NCI-H146 (cell line): Measurements from ENCODE around the gene PI3.

Source experiments
- DNase-seq: peaks from one replicate; lab custom pipeline; 2025; lab: John Stamatoyannopoulos, UW

The PI3 gene

DNA sequence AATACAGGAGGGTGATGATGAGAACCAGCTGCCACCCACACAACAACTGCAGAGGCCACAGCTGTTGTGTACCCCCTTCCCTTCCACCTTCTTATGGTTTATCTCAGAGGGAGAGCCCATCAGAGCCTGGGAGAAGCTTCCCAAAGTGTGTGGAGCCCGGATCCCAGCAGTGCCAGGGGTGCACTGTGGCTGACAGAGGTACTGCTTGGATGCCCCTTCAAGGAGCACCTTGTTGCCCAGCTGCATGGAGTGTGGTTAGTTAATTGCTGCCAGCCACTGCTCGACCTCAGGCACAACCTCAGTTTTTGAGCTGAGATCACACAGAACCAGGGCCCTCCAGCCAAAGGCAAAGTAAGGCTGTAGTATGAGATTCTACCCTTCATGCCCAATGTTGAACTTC, 13.0 kb downstream of the PI3 start:
- DNase-seq = no peak

DNA sequence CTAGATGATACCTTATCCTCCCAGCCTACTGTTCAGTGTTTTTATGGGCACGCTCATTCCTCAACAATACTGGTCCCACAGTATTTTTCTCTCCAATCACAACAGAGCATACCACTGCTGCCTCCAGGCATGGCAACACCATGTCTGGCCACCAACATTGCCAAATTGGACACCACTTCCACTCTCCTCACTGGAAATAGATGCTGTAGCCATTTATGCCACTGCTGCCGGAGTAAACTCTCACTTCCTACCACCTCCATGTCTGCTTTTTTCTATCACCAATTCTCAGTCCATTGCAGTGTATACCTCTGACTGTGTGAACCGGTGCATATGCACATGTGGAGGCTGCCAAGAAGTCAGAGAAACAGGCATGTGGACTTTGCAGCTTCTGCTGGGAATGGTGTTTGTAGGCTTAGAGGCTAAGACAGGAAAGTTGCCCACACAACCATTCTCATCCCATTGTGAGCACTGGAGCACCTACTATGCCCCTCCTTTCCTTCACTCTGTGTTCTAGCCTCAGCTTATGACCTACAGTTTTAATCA, 14.4 kb downstream of the PI3 start:
- no peak for DNase-seq

DNA sequence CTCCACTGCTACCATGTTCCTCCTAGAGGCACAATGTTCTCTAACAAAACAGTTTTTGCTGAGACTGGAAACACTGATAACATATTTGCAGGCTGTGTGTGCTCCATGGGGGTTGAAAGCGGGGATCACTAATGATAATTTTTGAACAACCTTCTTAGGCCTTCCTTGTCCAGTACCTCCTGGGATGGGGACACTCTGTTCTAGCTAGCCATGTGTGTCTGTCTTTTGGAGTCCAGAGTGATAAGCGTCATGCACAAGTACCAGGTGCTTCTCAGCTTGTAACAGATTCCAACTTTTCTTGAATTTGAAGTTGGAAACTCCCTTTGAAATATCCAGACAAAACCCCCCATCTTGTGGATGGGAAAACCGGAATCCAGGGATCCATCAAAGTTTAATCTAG, 15.2 kb downstream of the PI3 start:
- no peak for DNase-seq

DNA sequence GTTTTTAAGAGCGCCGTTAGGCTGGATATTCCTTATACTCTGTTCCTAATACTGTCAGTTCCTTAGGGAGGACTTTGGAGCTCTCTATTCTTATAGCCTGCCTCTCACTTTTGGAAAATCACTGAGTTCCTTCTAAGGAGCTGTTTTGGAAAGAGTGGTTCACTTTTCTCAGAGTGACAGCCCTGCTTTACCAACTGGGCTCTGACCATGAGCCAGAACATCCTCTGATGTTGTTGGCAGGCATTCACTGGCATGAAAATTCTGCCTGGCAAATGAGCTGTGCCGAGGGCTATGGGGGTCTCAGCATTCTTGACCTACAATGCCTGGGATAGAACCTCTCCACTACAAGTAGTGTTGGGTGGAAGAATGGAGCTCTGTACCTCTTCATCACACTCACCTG, 17.2 kb downstream of the PI3 start:
- DNase-seq = no peak

DNA sequence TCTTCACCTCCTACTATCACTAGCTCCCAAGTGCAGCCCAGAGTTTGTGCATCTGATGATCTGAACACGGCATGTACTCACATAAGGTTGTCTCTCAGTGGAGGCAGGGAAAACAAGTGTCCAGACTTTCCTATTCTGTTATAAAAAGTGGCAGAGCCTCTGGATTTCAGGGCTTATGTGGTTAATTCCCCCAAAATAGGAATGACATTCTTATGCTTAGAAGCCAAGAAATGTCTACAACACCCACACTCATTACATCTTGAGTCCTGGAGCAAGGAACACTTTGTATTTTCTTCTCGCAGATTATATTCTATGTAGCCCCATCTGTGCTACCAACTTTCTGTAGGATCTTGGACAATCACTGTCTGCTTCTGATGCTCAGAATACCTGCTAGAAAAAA, 18.6 kb downstream of the PI3 start:
- no peak for DNase-seq

DNA sequence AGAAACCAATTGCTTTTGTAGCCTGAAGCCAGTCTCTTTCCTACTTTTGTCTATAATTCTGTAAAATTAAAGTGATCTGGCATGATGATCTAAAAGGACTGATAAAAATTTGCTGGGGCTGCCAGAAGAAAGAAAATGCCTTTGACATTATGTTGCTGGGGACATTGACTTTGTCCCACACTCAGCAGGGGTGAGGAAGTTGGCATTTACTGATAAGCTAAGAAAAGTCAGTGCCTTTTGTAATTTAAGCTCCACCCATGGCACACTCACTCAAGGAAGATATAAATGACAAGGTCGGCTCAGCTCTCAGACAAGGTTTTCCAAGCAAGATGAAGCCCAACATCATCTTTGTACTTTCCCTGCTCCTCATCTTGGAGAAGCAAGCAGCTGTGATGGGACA, 32.0 kb downstream of the PI3 start, which contains the start of gene SEMG1:
TSS of gene SEMG1 (plus strand) at position 309 of the 400 bp plus-strand sequence. CDS start at position 330, 21 bp downstream.
- DNase-seq = no peak

DNA sequence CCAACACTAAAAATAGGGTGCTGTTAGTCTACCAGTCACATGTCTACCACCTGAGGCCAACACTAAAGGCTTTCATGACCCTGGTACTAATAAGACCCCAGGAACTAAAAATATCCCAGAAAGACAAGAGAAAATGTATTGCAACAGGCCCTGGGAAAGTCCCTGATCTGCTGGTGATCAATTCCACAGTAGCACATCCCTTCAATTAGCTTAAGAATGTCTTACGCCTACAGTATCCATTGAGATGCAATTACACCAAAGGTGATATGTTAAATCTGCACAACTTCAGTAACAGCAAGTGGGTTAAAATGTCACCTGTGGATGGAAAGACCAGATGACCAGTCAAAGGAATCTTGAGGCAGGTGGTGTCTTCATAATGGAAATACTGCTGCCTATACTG, 35.2 kb downstream of the PI3 start:
- DNase-seq = no peak

DNA sequence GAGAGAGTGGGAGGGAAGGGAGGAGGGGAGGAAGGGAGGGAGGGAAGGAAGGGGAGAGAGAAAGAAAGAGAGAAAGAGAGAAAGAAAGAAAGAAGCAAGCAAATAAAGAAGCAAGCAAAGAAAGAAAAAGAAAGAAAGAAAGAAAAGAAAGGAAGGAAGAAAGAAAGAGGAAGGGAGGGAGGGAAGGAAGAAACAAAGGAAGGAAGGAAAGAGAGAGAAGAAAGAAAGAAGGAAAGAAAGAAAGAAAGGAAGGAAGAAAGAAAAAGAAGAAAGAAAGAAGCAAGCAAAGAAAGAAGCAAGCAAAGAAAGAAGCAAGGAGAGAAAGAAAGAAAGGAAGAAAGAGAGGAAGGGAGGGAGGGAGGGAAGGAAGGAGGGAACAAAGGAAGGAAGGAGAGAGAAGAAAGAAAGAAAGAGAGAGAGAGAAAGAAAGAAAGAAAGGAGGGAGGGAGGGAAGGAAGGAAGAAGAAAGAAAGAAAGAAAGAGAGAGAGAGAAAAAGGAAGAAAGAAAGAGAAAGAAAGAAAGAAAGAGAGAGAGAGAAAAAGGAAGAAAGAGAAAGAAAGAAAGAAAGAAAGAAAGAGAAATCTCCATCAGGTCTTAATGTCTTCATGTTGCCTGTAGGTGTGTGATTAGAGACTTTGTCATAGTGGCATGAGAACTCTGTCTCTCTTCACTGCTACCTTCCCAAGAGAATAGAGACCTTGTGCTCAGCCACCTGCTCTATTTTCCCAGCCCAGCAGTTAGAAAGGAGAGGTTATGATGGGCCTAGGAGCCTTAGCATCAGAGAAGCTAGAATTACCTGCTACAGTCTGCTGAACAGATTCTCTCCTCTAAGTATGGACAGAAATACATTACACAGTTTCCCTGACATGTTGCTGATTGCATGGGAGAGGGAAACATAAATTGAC, 37.1 kb downstream of the PI3 start:
- DNase-seq = no peak

DNA sequence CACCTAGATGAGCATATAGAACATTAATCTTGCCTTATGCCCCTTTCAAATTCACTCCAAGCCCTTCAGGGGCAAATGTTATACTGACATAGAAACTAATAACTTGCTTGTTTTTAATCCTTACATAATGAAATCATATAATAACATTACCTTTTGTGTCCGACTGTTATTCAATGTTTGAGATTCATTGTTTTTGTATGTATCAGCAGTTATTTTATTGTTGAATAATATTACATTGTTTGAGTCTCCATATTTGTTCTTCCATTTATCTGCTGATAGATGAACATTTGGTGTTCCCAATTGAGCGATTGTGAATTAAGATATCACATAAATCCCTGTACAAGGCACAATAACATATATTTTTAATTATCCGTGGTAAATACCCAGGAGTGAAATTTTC, 38.1 kb downstream of the PI3 start:
- no peak for DNase-seq

DNA sequence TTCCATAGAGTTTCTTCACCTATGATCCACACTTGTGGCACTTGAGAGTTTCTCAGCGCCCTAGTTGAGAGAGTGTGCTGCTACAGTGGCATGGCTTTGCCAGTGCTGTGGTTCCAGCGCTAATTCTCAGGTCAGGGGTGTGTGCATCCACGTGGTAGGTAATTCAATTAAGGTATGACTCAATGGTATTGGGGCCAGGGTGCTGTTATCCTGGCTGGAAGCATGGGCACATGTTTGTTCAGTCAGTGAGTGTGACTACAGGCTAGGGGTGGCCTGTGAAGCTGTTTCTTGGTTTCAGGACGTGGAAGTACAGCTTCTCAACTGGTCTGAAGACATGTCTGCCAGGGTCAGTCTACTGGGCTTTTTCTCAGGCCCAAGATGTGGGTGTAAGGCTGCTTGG, 43.4 kb downstream of the PI3 start:
- DNase-seq = no peak

DNA sequence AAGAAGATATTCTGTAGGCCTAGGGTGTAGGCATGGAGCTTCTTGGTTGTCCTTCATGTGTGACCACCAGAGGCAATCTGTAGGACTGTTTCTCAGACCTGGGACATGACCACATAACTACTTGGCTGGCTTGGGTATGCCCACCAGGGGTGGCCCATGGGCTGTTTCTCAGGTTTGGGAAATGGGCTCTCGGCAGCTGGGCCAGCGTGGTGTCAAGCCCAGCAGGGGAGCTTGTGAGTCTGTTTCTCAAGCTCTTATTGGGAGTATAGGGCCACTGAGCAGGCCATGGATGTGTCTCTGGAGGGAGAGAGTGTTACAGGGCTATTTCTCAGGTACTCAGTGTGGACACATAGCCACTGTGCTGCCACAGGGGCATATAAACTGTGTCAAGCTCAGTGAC, 43.9 kb downstream of the PI3 start:
- no peak for DNase-seq

DNA sequence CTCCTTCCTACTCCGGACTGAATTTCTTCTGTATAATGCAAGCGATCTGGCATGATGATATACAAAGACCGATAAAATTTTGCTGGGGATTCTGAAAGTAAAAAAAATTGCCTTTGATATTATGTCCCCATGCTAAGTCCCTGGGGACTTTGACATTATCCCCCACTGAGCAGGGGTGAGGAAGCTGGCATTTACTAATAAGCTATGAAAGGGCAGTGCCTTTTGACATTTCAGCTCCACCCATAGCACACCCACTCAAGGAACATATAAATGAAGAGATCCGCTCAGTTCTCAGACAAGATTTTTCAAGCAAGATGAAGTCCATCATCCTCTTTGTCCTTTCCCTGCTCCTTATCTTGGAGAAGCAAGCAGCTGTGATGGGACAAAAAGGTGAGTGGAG, 46.4 kb downstream of the PI3 start, which contains the start of gene SEMG2:
TSS of gene SEMG2 (plus strand) at position 298 of the 400 bp plus-strand sequence. CDS start at position 315, 17 bp downstream.
- DNase-seq = no peak

DNA sequence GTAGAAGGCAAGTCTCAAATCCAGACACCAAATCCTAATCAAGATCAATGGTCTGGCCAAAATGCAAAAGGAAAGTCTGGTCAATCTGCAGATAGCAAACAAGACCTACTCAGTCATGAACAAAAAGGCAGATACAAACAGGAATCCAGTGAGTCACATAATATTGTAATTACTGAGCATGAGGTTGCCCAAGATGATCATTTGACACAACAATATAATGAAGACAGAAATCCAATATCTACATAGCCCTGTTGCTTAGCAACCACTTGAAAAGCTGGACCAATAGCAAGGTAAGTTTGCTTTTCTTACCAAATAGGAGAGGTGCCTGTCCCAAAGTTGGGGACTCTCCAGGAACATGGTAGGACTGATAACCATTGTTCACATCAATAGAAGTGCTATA, 48.4 kb downstream of the PI3 start:
- no peak for DNase-seq
